GM19395 (cell line): ENCODE results near the gene DYRK4.
"Not testable (repeated sequence)": the region's sequence is repeated elsewhere in the genome, so short reads cannot be mapped to it uniquely, and the experiment has no call there.

ENCODE experiments used
- ATAC-seq: cut with Tn5 transposase; IDR thresholded peaks from one replicate; pipeline ENCODE4 v1.9.1; 2021; ENCODE audit warnings: mild to moderate bottlenecking, moderate library complexity; ENCODE audit not compliant: unreplicated experiment

DYRK4 gene

GRCh38 chr12:4562034-4562657, at the start of gene DYRK4:
Gene DYRK4, plus strand, starts transcription at chr12:4562208. Its CDS starts 38 bp downstream, at chr12:4562246.
- ATAC-seq: no peak

- no peak for ATAC-seq
Observed at GRCh38 chr12:4518106-4518728, 43.8 kb upstream of the DYRK4 start.

GRCh38 chr12:4523443-4523842, 38.6 kb upstream of the DYRK4 start:
- ATAC-seq: not testable (repeated sequence)

- ATAC-seq: no peak
Observed at GRCh38 chr12:4526923-4527546, 35.0 kb upstream of the DYRK4 start.

GRCh38 chr12:4530160-4530559, 31.8 kb upstream of the DYRK4 start:
- no peak for ATAC-seq

GRCh38 chr12:4530982-4531586, 30.9 kb upstream of the DYRK4 start:
- ATAC-seq: no peak

GRCh38 chr12:4535092-4535491, 26.9 kb upstream of the DYRK4 start:
- no peak for ATAC-seq

- no peak for ATAC-seq
Observed at GRCh38 chr12:4535871-4536270, 26.1 kb upstream of the DYRK4 start.

GRCh38 chr12:4538207-4539160, 23.5 kb upstream of the DYRK4 start, which contains the start of gene RAD51AP1:
Gene RAD51AP1, plus strand, starts transcription at chr12:4538890. Its CDS starts 50 bp downstream, at chr12:4538940.
- ATAC-seq: peak; percentile 88

- no peak for ATAC-seq
Observed at GRCh38 chr12:4539167-4539870, 22.7 kb upstream of the DYRK4 start.

GRCh38 chr12:4540170-4540569, 21.8 kb upstream of the DYRK4 start:
- ATAC-seq: no peak

- no peak for ATAC-seq
Observed at GRCh38 chr12:4540638-4541037, 21.4 kb upstream of the DYRK4 start.

GRCh38 chr12:4545195-4545594, 16.8 kb upstream of the DYRK4 start:
- no peak for ATAC-seq

GRCh38 chr12:4552191-4552590, 9.8 kb upstream of the DYRK4 start:
- ATAC-seq: no peak

GRCh38 chr12:4553943-4554342, 8.1 kb upstream of the DYRK4 start:
- ATAC-seq: no peak

GRCh38 chr12:4555804-4556203, 6.2 kb upstream of the DYRK4 start:
- no peak for ATAC-seq

- no peak for ATAC-seq
Observed at GRCh38 chr12:4556735-4557530, 5.1 kb upstream of the DYRK4 start.

- no peak for ATAC-seq
Observed at GRCh38 chr12:4557586-4557985, 4.4 kb upstream of the DYRK4 start.

GRCh38 chr12:4558171-4558570, 3.8 kb upstream of the DYRK4 start:
- ATAC-seq: no peak
